PC-9 (cell line): ENCODE data around the gene GDPD5. TPM values are rescaled to one million over a fixed set of nuclear protein-coding genes. Genes with fewer than 3 reads are reported as not detected.

Experiments used
- BruUV-seq: library from RNA; stranded (reverse); fragments of 400-500 nt; replicated peaks from 2 replicates; lab custom pipeline; 2021; lab: Mats Ljungman, UMichigan
- CTCF ChIA-PET: fragments of 300-600 bp; sonication (Branson Sonifier 250); formaldehyde crosslinking; loops from one replicate; lab custom pipeline; 2022; ENCODE audit warnings: antibody characterized with exemption; lab: Charles Lee
- POLR2A ChIA-PET: fragments of 300-600 bp; sonication (Branson Sonifier 250); formaldehyde crosslinking; loops from one replicate; lab custom pipeline; 2022; ENCODE audit warnings: antibody characterized with exemption; ENCODE audit not compliant: unreplicated experiment; lab: Charles Lee
- DNase-seq, 2 experiments: peaks; one replicate each; pipeline versions ENCODE4 v3.0.0 to v3.0.0-alpha.2; 2015 to 2022; ENCODE audit warnings: mixed read lengths in 1 of 2
- H2AFZ ChIP-seq: fragments of 200-600 bp; sonication (generic); 2 replicates; pipeline ENCODE4 v1.8.1; 2017; ENCODE audit warnings: antibody characterized with exemption
- H3F3A ChIP-seq: fragments of 200-600 bp; sonication (generic); 2 replicates; pipeline ENCODE4 v1.8.1; 2017; ENCODE audit warnings: antibody characterized with exemption, mild to moderate bottlenecking, low read depth; ENCODE audit not compliant: insufficient read depth
- H3K27ac ChIP-seq: fragments of 200-600 bp; sonication (generic); 2 replicates; pipeline ENCODE4 v1.6.1; 2016; ENCODE audit warnings: mixed run types
- H3K27me3 ChIP-seq: fragments of 200-600 bp; sonication (generic); 2 replicates; pipeline ENCODE4 v1.6.1; 2016; ENCODE audit warnings: low read depth, mixed run types; ENCODE audit not compliant: insufficient read depth
- H3K36me3 ChIP-seq: fragments of 200-600 bp; sonication (generic); 2 replicates; pipeline ENCODE4 v1.6.1; 2016; ENCODE audit warnings: low read depth, mixed run types
- H3K4me1 ChIP-seq: fragments of 200-600 bp; sonication (generic); replicated peaks from 2 replicates; pipeline ENCODE4 v1.6.1; 2016; ENCODE audit warnings: mixed run types; ENCODE audit not compliant: insufficient read depth
- H3K4me2 ChIP-seq: fragments of 200-600 bp; sonication (generic); 2 replicates; pipeline ENCODE4 v1.6.1; 2017; ENCODE audit warnings: mixed run types
- H3K4me3 ChIP-seq: fragments of 200-600 bp; sonication (generic); 2 replicates; pipeline ENCODE4 v1.6.1; 2016; ENCODE audit warnings: mixed run types
- H3K79me2 ChIP-seq: fragments of 200-600 bp; sonication (generic); 2 replicates; pipeline ENCODE4 v1.6.1; 2017; ENCODE audit warnings: low read depth, mixed run types
- H3K9me2 ChIP-seq: fragments of 200-600 bp; sonication (generic); 2 replicates; pipeline ENCODE4 v1.8.1; 2017; ENCODE audit warnings: mild to moderate bottlenecking; ENCODE audit not compliant: insufficient read depth
- H3K9me3 ChIP-seq: fragments of 200-600 bp; sonication (generic); 2 replicates; pipeline ENCODE4 v1.8.1; 2016; ENCODE audit warnings: low read depth; ENCODE audit not compliant: insufficient read depth
- H4K20me1 ChIP-seq: fragments of 200-600 bp; sonication (generic); 2 replicates; pipeline ENCODE4 v1.8.1; 2017; ENCODE audit not compliant: insufficient read depth
- EZH2 ChIP-seq: fragments of 200-600 bp; sonication (generic); IDR thresholded peaks from 2 replicates; pipeline ENCODE4 v1.8.0; 2017; ENCODE audit warnings: antibody characterized with exemption, low read depth
- intact Hi-C: fragments of 100-400 bp; cut with micrococcal nuclease; formaldehyde crosslinking; loops from one replicate; pipeline ENCODE4 v1.10.0; 2022; ENCODE audit not compliant: unreplicated experiment
- total RNA-seq: library from RNA; stranded (reverse); gene quantifications from 2 replicates; pipeline ENCODE4 v1.2.3, GENCODE V29; 2021
- TF ChIP-seq, protein P1 (sequence below): fragments of 200-600 bp; sonication (generic); conservative IDR thresholded peaks from 2 replicates; pipeline ENCODE4 v1.6.1; 2017; ENCODE audit warnings: mixed run types, antibody characterized with exemption, mild to moderate bottlenecking, moderate library complexity

The GDPD5 gene
- total RNA-seq, 1 experiment from 2014 or later: 7.9 TPM

- H3K27ac ChIP-seq: peak within 1 kb of the TSS; percentile 95
- H3K4me2 ChIP-seq: peak within 1 kb of the TSS; percentile 92
- peak; percentile 86 to 91 for DNase-seq
- H3K4me1 ChIP-seq: peaks cover 28% of the 10 kb centered on the region
- H3K27me3 ChIP-seq: no peaks in the 10 kb centered on the region
- H3K9me3 ChIP-seq: no peaks in the 10 kb centered on the region
- H3K9me2 ChIP-seq: no peaks in the 10 kb centered on the region
- no peak for TF ChIP-seq EZH2
- TF ChIP-seq, protein P1, sequence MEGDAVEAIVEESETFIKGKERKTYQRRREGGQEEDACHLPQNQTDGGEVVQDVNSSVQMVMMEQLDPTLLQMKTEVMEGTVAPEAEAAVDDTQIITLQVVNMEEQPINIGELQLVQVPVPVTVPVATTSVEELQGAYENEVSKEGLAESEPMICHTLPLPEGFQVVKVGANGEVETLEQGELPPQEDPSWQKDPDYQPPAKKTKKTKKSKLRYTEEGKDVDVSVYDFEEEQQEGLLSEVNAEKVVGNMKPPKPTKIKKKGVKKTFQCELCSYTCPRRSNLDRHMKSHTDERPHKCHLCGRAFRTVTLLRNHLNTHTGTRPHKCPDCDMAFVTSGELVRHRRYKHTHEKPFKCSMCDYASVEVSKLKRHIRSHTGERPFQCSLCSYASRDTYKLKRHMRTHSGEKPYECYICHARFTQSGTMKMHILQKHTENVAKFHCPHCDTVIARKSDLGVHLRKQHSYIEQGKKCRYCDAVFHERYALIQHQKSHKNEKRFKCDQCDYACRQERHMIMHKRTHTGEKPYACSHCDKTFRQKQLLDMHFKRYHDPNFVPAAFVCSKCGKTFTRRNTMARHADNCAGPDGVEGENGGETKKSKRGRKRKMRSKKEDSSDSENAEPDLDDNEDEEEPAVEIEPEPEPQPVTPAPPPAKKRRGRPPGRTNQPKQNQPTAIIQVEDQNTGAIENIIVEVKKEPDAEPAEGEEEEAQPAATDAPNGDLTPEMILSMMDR: peak; percentile 37; the same call in 1 of the 2 replicates
- ChIA-PET CTCF (interaction anchor here (0.7 kb wide), 1 partner anchor 11 kb away, joined by 3 read pairs; no protein-coding TSS in a partner anchor), POLR2A (interaction anchor here (0.5 kb wide), 1 partner anchor 412 kb away, joined by 3 read pairs; no protein-coding TSS in a partner anchor)
- peaks cover 45% of the 10 kb centered on the region for H4K20me1 ChIP-seq
- BruUV-seq: no TSS peak
- H3K36me3 ChIP-seq: peaks cover 47% of the 10 kb centered on the region
- peak within 1 kb of the TSS; percentile 69 for H2AFZ ChIP-seq
- peaks cover 51% of the 10 kb centered on the region for H3F3A ChIP-seq
- peak within 1 kb of the TSS; percentile 95 for H3K4me3 ChIP-seq
- peaks cover 53% of the 10 kb centered on the region for H3K79me2 ChIP-seq
- intact Hi-C loops: no loop called here
Observed at GRCh38 chr11:75399344-75400145, 126.2 kb downstream of the GDPD5 start, which contains the start of gene RPS3. RPS3 (plus strand) TSS chr11:75399518; CDS start chr11:75399548, 30 bp downstream.

DNA sequence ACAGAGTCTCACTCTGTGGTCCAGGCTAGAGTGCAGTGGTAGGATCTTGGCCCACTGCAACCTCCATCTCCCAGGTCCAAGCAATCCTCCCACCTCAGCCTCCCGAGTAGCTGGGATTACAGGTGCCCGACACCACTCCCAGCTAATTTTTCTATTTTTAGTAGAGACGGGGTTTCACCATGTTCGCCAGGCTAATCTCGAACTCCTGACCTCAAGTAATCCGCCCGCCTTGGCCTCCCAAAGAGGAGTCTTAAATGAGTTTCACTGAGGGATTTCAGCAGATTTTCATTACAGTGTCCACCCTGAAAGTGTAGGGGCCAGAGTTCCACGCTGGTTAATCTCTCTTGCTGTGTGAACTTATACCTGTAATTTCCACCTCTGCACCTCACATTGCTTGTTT is 126.8 kb downstream of the GDPD5 start:
- H3K27ac ChIP-seq: no peak overlapping the region
- no peak overlapping the region for H2AFZ ChIP-seq
- no peak overlapping the region for H3K4me3 ChIP-seq
- TF ChIP-seq EZH2: no peak
- TF ChIP-seq, protein P1: no peak
- peaks cover 25% of the 10 kb centered on the region for H3K4me1 ChIP-seq
- H3K27me3 ChIP-seq: no peaks in the 10 kb centered on the region
- intact Hi-C loops: no loop called here
- peaks cover 40% of the 10 kb centered on the region for H3K36me3 ChIP-seq
- peak overlapping the region; percentile 92; the same call in 1 of the 2 replicates for H3K4me2 ChIP-seq
- H3K9me2 ChIP-seq: no peaks in the 10 kb centered on the region
- peaks cover 39% of the 10 kb centered on the region for H4K20me1 ChIP-seq
- peaks cover 44% of the 10 kb centered on the region for H3F3A ChIP-seq
- POLR2A ChIA-PET: no interaction called here
- no TSS peak for BruUV-seq
- DNase-seq: no peak
- H3K9me3 ChIP-seq: no peaks in the 10 kb centered on the region
- H3K79me2 ChIP-seq: peaks cover 46% of the 10 kb centered on the region
- CTCF ChIA-PET: interaction anchor here (0.6 kb wide), 1 partner anchor 32 kb away, joined by 3 read pairs; no protein-coding TSS in a partner anchor

GRCh38 chr11:75394085-75394840 is 131.5 kb downstream of the GDPD5 start:
- Histone ChIP-seq H3K27ac (no peak overlapping the region), H3F3A (peaks cover 12% of the 10 kb centered on the region; the same call in 1 of the 2 replicates), H3K4me3 (no peak overlapping the region), H3K27me3 (no peaks in the 10 kb centered on the region), H3K4me1 (no peaks in the 10 kb centered on the region), H3K4me2 (no peak overlapping the region), H3K36me3 (no peaks in the 10 kb centered on the region), H4K20me1 (no peaks in the 10 kb centered on the region), H3K9me3 (no peaks in the 10 kb centered on the region), H2AFZ (no peak overlapping the region), H3K9me2 (no peaks in the 10 kb centered on the region), H3K79me2 (no peaks in the 10 kb centered on the region; the same call in 1 of the 2 replicates)
- ChIA-PET CTCF (interaction anchor here (0.6 kb wide), 1 partner anchor 13 kb away, joined by 3 read pairs; no protein-coding TSS in a partner anchor), POLR2A (no interaction called here)
- intact Hi-C loops: no loop called here
- TF ChIP-seq, protein P1: no peak
- no peak for TF ChIP-seq EZH2
- no peak for DNase-seq
- BruUV-seq: no TSS peak
